Stimulated activated CD8-positive, alpha-beta memory T cell treated with anti-CD3 and anti-CD28 coated beads, Interleukin-15, amount 100 ng/mL, for 1 hour (primary cell): Measurements from ENCODE around the gene TOX3.

Source experiments
- DNase-seq: peaks from one replicate; pipeline ENCODE4 v3.0.0-alpha.2; 2020; ENCODE audit warnings: low read depth

Gene TOX3

GRCh38 chr16:52451971-52452421 is 94.9 kb downstream of the TOX3 start:
- no peak for DNase-seq

GRCh38 chr16:52450916-52451315 is 96.0 kb downstream of the TOX3 start:
- no peak for DNase-seq

GRCh38 chr16:52450241-52450640 is 96.7 kb downstream of the TOX3 start:
- DNase-seq, result no peak

GRCh38 chr16:52446080-52446479 is 100.9 kb downstream of the TOX3 start:
- DNase-seq, result no peak

GRCh38 chr16:52441886-52442285 is 105.1 kb downstream of the TOX3 start:
- no peak for DNase-seq

GRCh38 chr16:52440248-52440647 is 106.7 kb downstream of the TOX3 start:
- no peak for DNase-seq

GRCh38 chr16:52439750-52440149 is 107.2 kb downstream of the TOX3 start:
- DNase-seq, result no peak

GRCh38 chr16:52439171-52439701 is 107.7 kb downstream of the TOX3 start:
- no peak for DNase-seq

- no peak for DNase-seq
Observed at GRCh38 chr16:52437277-52437670, 109.7 kb downstream of the TOX3 start.

- no peak for DNase-seq
Observed at GRCh38 chr16:52436339-52437276, 110.3 kb downstream of the TOX3 start.

GRCh38 chr16:52434224-52434623 is 112.7 kb downstream of the TOX3 start:
- DNase-seq, result no peak

- no peak for DNase-seq
Observed at GRCh38 chr16:52433643-52434042, 113.3 kb downstream of the TOX3 start.

- DNase-seq, result no peak
Observed at GRCh38 chr16:52424591-52424990, 122.4 kb downstream of the TOX3 start.

GRCh38 chr16:52422307-52422706 is 124.6 kb downstream of the TOX3 start:
- DNase-seq, result no peak

GRCh38 chr16:52418201-52418600 is 128.7 kb downstream of the TOX3 start:
- no peak for DNase-seq

- DNase-seq, result no peak
Observed at GRCh38 chr16:52416888-52417287, 130.1 kb downstream of the TOX3 start.

- DNase-seq, result no peak
Observed at GRCh38 chr16:52411011-52411410, 135.9 kb downstream of the TOX3 start.

- no peak for DNase-seq
Observed at GRCh38 chr16:52408191-52408845, 138.6 kb downstream of the TOX3 start.

- DNase-seq, result no peak
Observed at GRCh38 chr16:52407778-52408177, 139.2 kb downstream of the TOX3 start.

- DNase-seq, result no peak
Observed at GRCh38 chr16:52405441-52405840, 141.5 kb downstream of the TOX3 start.

- DNase-seq, result no peak
Observed at GRCh38 chr16:52404546-52404945, 142.4 kb downstream of the TOX3 start.

- DNase-seq, result no peak
Observed at GRCh38 chr16:52399116-52399515, 147.8 kb downstream of the TOX3 start.

- DNase-seq, result no peak
Observed at GRCh38 chr16:52398491-52398960, 148.4 kb downstream of the TOX3 start.
